ENCODE results near the gene APOBEC4. TPM values are rescaled to one million over a fixed set of nuclear protein-coding genes. Genes with fewer than 3 reads are reported as not detected.
"Not testable (repeated sequence)": the region's sequence is repeated elsewhere in the genome, so short reads cannot be mapped to it uniquely, and the experiment has no call there.

APOBEC4 gene, protein sequence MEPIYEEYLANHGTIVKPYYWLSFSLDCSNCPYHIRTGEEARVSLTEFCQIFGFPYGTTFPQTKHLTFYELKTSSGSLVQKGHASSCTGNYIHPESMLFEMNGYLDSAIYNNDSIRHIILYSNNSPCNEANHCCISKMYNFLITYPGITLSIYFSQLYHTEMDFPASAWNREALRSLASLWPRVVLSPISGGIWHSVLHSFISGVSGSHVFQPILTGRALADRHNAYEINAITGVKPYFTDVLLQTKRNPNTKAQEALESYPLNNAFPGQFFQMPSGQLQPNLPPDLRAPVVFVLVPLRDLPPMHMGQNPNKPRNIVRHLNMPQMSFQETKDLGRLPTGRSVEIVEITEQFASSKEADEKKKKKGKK
- total RNA-seq, result not detected in 2 replicates

DNA sequence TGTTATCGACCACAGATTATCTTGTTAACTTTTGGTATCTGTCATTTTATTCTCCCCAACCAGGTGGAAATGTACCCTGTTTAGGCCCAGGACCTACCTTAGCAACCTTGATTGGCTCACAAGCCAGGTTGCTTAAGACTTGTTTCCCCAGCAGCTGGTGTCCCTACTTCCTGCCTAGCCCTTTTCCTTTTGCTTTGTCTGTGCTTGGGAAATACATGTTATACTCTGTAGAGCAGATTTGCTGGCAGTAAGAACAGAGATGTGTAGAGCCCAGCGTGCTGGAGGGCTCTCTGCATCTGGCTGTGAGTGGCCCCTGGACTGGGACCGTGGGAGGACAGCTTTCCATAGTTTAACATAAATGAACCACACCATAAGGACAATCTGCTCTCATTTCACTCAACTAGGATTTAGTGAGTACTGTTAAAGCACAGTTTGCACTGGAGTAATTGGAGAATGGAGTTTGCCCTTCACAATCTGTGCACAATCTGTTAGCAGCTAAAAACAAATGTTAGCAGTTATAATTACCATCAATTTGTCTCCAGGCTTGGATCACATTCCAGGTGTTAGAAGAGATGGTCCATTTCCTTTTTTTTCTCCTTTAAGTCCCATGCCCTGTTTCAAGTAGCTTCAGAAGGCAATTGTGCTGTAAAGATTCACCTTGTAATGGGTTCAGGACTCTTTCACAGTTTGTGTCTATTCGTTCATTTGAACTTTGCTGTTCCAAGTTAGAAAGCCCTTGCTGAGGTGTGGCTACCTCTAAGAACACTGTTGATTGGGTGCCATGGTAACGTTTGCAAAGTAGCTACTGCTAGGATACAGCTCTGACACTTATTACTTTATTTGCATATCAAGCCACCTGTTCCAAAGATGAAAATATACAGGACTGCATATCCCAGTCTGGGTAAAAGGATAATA lies at the start of gene APOBEC4:
Gene APOBEC4, minus strand, starts transcription at position 770 of the 915 bp plus-strand sequence. CDS start 4,535 bp downstream, outside the sequence.
- intact Hi-C loops (cut with micrococcal nuclease), result loop anchor here (1.0 to 5.0 kb wide), 3 partner anchors 18 to 399 kb away; partner anchors contain the start of genes ARPC5 and TSEN15

- intact Hi-C loops (cut with micrococcal nuclease), result no loop called here
Observed at GRCh38 chr1:183702813-183703198, 49.7 kb upstream of the APOBEC4 start.

GRCh38 chr1:183702087-183702812 lies 49.1 kb upstream of the APOBEC4 start:
- intact Hi-C loops (cut with micrococcal nuclease), result no loop called here

- intact Hi-C loops (cut with micrococcal nuclease), result no loop called here
Observed at GRCh38 chr1:183699616-183700160, 46.6 kb upstream of the APOBEC4 start.

- intact Hi-C loops (cut with micrococcal nuclease), result no loop called here
Observed at GRCh38 chr1:183697814-183698590, 44.9 kb upstream of the APOBEC4 start.

GRCh38 chr1:183696981-183697380 lies 43.9 kb upstream of the APOBEC4 start:
- intact Hi-C loops (cut with micrococcal nuclease), result no loop called here

DNA sequence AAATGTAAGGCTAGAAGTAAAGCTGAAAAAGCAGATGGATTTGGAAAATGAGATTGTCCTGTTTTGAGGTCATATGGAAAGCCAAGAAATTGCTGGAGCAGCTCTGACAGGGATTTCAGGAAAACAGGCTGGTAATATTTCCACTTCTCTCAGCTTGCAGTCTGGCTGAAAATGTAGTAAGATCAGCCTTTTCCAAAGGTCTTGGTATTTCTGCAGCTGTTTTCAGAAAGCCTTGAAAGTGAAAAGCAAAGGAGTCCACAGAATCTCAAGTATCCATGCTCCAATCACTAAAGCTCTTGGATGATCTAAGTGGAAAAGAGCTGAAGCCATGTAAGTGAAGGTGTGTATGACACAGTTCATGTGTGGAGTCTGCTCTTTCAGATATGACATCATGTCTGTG lies 41.6 kb upstream of the APOBEC4 start:
- intact Hi-C loops (cut with micrococcal nuclease), result no loop called here

DNA sequence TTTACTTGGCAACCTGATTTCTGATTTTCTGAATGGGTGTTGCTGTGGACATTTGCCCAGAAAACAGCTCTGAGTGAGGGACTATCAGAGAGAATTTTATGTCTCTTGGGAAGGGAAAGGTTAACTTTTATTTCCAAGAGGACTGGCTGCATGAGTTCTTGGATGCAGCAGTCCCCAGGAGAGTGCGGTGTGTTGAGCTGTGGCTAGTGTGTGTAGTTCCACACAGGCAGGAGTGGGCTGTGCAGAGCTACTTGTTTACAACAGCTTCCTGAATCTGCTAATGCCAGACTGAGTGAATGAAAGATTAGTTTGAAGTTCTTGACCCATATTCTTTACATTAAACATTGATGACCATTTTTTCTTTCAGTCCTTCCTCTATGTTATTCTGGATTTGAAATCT lies 41.0 kb upstream of the APOBEC4 start:
- intact Hi-C loops (cut with micrococcal nuclease), result no loop called here

DNA sequence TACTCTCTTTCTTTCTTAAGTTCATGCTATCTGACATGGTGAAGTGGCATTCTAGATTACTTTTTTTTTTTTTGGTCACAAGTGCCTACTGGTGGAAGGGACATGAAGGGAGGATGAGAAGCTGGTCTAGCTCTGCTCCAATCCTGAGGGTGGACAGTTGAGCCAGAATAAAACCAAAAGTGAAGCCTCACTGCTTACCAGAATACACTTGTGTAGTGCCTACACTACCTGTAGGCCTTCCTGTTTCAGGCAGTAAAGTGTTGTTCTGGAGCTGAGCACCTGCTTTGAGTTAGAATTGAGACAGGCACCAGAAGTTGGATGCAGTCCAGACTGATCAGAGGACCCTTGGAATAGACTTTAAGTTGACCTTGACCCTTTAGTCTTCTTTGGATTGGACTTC lies 40.4 kb upstream of the APOBEC4 start:
- intact Hi-C loops (cut with micrococcal nuclease), result no loop called here

- intact Hi-C loops (cut with micrococcal nuclease), result loop anchor here (5.0 kb wide), 1 partner anchor 217 kb away; the partner anchor contains the start of gene SMG7
Observed at GRCh38 chr1:183689762-183690204, 36.7 kb upstream of the APOBEC4 start.

DNA sequence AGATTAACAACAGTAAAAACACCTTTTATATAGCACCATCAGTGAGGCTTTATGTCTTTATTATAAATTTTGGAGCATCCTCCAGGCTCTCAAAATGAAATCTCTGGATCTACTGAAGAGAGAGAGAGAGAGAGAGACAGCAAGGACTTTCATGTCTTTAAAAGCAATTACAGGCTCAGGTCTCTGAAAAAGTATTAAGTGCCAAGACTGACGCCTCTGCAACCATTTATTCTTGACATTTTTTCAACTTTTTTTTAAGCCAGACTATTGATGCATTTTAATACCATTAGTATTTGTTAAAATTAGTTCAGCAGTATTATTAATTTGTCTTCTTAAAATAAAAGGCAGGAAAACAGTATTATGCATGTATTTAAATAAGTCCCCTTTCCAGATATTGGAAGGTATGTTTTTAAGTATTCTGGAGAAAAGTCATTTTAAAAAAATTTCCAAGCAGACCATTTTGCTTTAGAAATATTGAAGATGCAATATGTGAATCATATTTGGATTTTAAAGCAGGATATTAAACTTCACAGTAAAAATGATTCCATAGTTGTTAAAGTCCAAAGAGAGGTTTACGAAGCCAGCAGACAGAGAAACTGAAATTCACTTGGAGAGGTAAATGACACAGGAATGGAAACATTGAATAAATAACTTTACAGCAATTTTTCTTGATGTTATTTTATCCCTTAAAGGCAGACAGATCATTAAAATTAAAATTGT lies 35.4 kb upstream of the APOBEC4 start:
- intact Hi-C loops (cut with micrococcal nuclease), result loop anchor here (5.0 kb wide), 1 partner anchor 216 kb away; the partner anchor contains the start of gene SMG7

DNA sequence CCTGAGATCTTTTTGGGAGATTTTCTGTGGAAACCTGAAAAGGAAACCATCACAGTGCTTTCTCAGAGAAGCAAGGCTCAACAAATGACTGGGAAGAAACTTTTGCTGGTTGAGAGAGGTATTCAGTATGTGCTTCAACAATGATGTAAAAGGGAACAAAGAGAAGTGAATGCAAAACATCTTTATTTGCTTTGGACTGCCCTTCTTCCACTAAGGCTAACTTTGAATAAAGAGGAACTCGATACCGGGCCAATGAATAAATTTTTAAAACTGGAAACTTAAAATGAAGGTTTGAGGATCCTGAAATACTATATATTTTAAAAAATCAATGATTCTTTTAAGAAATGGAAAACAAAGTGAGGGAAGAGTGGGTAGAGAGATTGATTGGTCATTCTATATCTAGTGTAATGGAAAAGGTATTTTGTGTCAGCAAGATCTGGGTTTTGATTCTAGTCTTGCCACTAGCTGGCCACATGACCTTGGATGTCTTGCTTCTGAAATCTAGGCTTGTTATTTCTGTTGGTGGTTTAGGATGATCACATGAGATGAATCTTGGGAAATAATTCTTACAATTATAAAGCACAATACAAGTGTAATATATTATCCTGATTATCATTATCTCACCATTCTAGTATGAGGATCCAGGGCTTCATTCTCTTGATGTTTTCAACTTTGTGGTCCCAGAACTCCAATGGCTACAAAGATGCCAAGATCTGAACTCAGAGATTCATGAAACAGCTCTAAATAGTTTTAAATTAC lies 34.6 kb upstream of the APOBEC4 start:
- intact Hi-C loops (cut with micrococcal nuclease), result loop anchor here (5.0 kb wide), 1 partner anchor 215 kb away; the partner anchor contains the start of gene SMG7

- intact Hi-C loops (cut with micrococcal nuclease), result loop anchor here (5.0 kb wide), 1 partner anchor 214 kb away; the partner anchor contains the start of gene SMG7
Observed at GRCh38 chr1:183686229-183686628, 33.1 kb upstream of the APOBEC4 start.

- intact Hi-C loops (cut with micrococcal nuclease), result loop anchor here (1.0 to 5.0 kb wide), 4 partner anchors 30 to 404 kb away; partner anchors contain the start of gene SMG7
Observed at GRCh38 chr1:183685112-183685713, 32.1 kb upstream of the APOBEC4 start.

DNA sequence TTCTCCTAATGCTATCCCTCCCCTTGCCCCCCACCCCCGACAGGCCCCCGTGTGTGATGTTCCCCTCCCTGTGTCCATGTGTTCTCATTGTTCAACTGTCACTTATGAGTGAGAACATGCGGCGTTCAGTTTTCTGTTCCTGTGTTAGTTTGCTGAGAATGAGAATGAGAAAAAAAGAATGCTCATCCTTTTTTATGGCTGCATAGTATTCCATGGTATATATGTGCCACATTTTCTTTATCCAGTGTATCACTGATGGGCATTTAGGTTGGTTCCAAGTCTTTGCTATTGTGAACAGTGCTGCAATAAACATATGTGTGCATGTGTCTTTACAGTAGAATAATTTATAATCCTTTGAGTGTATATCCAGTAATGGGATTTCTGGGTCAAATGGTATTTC lies 26.2 kb upstream of the APOBEC4 start:
- intact Hi-C loops (cut with micrococcal nuclease), result not testable (repeated sequence)

DNA sequence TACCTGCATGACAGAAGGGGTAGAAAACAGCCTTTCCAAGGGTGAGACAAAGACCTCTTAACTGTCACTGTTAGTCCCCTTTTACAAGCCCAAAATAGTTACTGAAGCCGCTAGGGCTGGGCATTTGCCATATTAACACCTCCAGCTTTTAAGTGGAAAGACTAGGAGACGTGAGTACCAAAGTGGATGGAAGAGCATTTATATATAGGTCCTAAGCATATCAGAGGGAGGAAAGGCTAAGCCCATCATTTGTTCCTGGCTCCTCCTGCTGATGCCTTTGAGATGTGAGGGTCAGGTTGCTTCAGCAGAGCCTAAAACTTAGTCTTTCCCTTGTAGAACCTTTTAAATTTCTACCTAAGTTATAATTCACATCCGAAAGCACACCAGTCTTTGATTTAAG lies 25.7 kb upstream of the APOBEC4 start:
- intact Hi-C loops (cut with micrococcal nuclease), result no loop called here

- intact Hi-C loops (cut with micrococcal nuclease), result no loop called here
Observed at GRCh38 chr1:183676586-183677189, 23.6 kb upstream of the APOBEC4 start.
